Hepatic stellate cell (primary cell): Measurements from ENCODE around the gene SYCP3.

Experiments
- DNase-seq: peaks from one replicate; pipeline ENCODE4 v3.0.0; 2011; ENCODE audit warnings: low spot score

Gene SYCP3

DNA sequence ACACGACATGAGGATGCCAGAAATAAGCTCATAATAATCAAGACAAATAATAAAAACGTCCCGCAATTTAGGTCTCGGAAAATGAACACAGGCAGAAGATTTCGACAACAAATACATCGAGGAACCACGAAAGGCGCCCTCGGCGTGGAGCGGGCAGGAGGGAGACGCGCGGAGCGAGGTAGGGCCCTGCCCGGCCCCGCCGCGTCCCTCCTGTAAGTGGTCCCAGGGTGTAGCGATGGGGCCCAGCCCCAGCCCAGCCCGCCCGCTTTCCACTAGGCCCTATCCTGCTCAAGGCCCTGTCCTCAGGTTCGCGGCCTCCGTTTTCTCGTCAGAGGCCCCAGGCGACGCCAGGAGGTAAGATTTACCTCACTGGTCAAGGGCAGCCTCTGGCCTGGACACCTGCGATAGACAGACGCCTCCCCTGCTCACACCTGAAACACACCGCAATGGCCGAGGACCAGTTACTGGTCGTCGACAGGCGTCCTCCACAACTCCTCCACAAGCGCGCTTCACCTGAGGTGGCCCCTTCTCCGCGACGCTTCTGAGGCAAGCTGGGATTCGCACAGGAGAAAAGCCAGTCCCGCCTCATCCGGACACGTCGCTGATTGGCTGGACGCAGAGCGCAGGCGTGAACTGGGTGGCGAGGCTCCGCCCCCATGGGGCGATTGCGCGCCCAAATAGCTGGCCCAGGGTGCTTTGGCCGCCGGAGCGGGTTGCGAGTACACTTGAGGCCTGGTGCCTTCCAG lies at the start of gene SYCP3:
Gene SYCP3 (minus strand): TSS at position 543 of the 746 bp plus-strand sequence. CDS start 1,527 bp downstream, outside the sequence.
- DNase-seq = no peak

DNA sequence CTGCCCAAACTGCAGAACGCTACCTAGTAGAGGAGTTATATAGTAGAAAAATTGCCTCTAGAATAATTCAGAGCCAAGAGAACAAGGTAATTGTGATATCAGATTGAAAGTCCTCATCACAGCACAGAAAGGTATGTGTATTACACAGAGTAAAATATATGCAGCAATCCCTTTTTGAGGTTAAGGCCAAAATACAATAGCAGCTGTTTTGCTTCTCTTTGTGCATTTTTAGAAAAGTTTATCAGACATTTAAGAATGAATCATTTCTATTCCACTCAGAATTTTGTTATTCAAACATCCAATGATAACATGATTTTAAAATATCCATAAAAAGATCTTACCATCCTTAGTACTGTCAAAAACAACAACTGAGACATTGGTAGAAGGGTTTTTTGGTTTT lies 46.4 kb upstream of the SYCP3 start:
- DNase-seq = no peak

DNA sequence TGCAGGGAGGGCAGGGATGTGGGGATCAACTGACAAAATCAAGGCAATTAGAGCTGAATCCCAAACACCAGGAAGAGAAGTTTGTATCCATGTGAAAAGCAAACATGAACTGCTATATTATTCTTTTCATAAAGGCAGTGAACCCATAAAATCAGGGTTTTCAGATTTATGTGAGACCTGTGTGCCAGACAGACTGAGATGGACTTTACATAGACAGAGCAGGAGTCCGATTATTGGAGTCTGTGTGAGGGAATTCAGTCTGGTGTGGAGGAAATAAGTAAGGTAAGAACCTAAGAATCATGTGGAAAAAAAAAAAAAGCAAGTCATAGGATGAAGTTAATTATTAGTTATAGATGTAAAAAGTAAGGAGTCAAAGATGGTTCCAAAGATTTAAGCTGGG lies 45.1 kb upstream of the SYCP3 start:
- DNase-seq = no peak

DNA sequence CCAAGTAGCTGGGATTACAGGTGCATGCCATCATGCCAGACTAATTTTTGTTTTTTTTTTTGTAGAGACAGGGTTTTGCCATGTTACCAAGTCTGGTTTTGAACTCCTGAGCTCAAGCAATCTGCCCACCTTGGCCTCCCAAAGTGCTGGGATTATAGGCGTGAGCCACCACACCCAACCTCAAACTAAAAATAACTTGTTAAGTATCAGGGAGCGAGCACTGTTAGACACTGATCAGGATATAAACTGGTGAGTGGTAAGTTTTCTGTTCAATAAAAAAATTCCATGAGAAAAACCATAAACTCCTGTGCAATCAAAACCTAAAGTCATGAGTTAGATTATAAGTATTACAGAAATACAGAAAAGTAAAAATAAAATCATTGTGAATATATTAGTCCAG lies 44.6 kb upstream of the SYCP3 start:
- DNase-seq = no peak

DNA sequence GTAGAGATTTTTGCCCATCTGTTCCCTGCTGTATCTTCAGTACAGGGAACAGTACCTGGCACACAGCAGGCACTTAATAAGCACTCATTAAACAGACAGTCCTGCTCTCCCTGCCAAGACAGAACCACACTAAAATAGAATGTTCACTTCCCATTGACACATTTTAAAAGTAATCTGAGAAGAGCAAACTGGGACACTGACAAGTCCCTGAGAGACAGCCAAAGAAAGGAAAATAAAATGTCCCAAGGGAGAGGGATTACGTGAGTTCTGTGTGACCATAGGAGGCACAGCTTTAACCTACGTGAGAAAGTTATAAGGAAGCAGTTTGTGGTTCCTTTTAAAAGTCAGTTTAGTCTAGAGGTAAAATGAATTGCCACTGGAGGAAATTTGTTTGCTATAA lies 43.9 kb upstream of the SYCP3 start:
- no peak for DNase-seq

DNA sequence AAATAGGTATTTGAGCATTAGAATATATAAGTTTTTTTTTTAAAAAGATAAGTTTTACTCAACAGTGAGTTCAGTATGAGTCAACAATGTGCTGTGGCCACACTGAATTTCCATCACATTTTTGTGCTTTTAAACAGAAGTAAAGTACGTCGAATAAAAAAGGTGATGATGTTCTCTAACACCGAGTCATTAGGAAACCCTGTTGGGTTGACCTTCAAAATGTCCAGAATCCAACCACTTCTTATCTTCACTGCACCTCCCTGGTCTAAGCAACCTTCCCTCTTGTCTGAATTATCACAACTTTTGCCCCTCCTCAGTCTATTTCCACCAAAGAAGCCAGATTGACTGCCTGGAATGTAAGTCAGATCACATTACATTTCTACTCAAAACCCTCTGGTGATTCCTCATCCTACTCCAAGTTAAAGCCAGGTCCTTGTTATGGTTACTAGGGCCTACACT lies 43.0 kb upstream of the SYCP3 start:
- DNase-seq = no peak

DNA sequence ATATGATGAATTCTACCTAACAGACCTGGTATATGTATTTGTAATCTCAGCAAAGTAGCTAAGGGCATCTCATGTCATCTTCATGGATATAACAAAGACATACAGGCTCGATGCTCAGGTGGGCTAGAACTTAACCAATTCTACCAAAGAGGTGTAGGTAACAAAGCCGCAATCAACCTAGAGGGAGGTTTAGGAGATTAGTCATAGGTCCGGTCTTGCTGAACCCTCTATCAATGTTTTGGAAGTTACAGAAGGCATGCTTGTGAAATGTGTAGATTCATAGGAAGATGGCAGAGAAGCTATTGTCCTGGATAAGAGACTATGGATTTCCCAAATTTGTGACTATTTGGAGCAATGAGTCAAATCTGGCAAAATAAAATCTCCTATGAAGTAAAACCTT lies 42.6 kb upstream of the SYCP3 start:
- DNase-seq = no peak

DNA sequence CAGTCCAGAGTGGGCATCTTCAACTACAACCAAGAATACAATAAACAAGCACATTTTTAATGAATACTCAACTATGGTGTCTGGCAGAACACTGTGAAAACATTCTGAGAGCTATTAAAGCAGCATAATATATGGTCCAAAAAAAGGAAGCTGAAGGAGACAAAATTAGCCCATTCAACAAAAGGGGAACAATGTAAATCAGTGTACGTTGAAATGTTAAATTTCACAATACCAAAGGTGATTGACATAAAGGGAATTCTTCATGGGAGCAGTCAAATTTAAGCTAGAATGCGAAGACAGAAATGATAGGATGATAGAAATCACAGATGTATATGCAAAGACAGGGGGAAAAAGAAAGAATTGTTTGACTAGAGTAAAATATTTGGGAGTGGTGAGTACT lies 41.3 kb upstream of the SYCP3 start:
- no peak for DNase-seq

DNA sequence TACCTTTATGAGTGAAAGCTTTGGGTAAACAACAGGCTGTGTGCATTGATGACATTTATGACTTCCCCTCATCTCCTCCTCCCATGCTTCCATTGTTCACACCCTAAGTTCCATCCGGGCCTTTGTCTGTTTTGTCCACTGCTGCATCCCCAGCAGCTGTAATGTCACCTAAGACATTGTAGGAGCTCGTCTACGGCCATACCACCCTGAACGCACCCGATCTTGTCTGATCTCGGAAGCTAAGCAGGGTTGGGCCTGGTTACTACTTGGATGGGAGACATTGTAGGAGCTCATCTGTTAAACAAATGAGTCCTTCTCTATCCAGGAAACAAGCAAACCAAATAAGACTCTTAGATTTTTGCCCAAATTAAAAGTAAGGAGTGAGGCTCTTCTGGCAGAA lies 40.4 kb upstream of the SYCP3 start:
- DNase-seq = no peak

DNA sequence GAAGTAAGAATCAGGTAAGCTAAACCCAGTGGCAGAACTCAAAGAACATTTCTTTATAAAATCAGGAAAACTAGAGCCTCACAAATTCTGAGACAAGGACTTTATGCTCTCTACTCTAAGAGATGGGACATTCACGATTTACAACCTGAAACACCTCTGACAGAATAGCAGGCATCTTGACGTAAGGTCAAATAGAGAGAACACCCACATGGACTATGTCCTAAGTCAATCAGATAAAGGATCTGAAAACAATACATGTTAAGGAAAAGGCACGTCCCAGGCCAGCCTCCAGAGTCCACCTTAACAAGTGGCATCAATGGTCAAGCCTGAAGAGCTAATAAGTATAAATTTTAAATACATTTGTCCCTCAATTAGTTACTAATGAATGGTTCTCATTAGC lies 39.9 kb upstream of the SYCP3 start:
- no peak for DNase-seq

DNA sequence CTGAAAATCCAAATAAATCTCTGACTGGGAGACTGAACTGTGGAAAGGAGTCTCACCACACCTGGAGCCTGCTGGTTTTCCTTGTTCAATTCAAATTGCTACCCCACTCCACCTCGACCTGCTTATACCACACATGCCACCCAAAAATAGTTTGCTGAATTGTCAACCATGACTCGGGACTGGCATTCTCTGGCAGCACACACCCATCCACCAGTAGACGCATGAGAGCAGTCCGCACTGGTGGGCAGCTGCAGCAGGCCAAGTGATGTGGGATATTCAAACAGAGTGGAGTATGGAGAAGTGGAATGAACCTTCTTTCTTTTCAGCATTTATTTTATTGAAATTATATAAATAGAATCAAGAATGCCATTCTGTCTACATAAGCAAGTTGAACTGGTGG lies 38.7 kb upstream of the SYCP3 start:
- no peak for DNase-seq

DNA sequence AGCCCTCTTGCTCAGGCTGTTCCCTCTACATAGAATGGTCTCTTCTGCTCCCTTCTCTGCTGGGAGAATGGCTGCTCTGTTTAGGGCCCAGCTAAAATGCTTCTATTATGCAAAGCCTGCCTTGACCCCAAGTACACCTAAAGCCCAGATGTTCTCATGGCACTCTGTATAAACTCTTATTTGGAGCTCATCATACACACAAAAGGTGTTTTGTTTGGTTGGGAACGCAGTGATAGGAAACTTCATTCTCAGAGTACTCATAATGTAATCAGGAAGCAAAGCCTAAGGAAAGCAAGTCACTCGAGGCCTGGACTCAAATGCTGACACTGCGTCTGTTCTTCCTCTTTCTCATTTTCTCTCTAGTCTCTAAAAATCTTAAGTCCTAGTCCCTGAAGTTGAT lies 38.2 kb upstream of the SYCP3 start:
- no peak for DNase-seq

DNA sequence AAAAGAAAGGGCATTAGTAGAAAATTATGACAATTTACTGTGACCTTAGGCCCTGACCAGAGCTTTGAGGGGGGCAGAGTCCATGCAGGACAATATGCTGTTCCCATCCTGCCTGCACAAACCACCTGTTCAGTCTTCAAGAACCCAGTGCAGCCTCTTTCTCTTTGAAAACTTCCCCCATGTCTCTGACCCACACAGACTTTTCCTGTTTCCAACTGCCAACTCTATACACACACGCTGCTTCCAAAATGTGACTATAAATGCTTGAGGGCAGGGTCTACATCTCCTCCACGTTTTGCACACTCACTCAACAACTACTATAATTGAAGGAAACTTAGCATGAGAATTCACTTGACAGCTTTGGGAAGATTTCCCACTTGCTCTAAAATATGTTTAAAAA lies 36.6 kb upstream of the SYCP3 start:
- no peak for DNase-seq

DNA sequence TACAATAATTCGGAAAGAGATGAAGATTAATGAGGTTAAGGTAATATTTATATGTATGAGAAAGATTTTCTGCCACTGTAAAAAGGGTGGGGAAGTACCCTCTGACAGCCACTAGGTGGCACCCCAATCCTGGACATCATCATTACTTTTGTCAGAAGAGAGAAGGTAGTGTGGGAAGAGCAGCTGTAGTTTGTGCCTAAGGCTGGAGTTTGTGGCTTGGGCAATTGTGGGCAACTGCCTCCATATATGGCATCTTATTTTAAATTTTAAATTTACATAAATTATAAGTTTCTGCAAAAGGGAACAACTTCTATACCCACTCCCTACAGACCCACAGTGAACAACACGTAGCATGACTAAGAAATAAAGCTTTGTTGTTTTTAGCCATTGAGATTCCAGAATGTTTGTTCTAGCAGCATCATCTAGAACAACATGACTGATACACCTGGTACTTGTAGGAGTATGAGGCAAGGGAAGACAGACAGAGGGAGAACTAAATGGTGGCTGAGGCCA lies 34.4 kb upstream of the SYCP3 start:
- DNase-seq = peak; percentile 57

DNA sequence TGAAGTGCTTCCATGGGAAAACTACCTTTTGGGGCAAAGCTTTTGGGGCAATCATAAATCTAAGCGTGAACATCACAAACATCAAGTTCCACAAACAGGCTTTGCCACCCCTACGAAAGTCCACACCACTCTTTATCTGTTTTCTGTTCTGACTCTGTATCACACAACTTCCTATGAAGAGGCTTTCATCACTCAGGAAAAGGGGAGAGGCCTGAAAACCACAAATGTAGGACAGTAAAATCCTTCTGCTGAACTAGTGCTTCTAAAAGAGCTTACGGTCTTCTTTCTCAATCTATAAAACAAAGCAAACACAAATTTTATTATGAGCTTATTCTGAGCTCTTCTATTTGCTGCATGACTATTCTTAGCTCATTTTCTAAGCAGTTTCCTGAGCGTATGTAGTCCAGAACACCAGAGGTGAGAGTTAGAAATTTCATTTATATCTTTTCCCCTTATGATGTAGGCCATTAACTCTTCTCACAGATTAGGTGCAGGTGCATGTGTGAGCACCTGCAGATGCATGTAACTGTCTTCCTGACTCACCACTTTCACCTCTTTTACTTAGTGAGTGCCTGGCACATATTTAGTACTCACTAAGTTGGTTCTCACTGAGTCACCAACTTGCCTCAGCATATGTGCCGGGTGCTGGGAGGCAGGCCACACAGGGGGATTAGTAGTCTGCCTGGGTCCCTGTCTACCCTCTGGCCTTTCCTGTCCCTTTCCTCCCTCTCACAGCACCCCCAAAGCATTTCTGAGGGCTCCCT lies 32.9 kb upstream of the SYCP3 start:
- DNase-seq = no peak

DNA sequence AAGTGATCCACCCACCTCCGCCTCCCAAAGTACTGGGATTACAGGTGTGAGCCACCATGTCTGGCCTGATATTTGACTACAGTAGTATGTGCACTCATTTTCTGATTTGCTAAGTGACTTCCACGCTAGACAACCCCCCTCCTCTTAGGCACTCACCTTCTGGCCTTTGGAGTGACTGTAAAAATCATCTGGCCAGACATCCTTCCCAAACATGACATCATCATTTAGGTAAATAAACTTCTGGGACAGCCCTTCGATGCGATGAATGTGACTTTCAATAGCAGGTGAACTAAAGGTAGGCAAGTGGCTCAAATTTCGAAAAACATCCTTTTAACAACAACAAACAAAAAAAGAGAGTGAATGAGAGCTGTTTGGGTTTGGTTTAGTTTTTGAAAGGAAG lies 30.6 kb upstream of the SYCP3 start:
- no peak for DNase-seq

DNA sequence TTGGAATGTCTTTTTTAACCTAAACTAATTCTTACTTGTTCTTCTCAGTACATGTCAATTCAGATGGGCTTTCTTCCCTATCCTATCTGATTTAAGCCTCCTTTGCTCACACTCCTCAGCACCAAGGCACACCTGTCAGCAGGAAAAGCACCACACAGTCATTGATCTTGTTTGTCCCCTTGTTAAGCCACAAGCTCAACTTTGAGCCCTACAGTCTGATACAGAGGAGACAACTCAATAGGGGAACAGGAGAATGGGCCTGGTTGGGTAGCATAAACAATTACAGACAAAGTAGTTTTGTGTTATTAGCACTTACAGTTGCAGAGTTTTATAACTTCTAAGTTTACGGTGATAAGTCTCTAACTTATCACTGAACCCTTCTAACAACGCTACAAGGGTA lies 29.5 kb upstream of the SYCP3 start:
- no peak for DNase-seq

DNA sequence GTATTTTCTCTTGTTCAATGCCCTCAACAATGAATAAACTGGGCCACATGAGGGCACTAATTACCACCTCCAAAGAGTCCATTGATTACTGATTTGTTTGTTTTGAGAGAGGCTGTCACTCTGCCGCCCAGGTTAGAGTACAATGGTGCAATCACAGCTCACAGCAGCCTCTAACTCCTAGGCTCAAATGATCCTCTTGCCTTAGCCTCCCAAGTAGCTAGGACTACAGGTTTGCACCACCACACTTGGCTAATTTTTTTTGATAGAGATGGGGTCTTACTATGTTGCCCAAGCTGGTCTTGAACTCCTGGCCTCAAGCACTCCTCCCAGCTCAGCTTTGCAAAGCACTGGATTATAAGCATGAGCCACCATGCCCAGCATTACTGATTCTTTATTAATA lies 28.3 kb upstream of the SYCP3 start:
- DNase-seq = no peak

DNA sequence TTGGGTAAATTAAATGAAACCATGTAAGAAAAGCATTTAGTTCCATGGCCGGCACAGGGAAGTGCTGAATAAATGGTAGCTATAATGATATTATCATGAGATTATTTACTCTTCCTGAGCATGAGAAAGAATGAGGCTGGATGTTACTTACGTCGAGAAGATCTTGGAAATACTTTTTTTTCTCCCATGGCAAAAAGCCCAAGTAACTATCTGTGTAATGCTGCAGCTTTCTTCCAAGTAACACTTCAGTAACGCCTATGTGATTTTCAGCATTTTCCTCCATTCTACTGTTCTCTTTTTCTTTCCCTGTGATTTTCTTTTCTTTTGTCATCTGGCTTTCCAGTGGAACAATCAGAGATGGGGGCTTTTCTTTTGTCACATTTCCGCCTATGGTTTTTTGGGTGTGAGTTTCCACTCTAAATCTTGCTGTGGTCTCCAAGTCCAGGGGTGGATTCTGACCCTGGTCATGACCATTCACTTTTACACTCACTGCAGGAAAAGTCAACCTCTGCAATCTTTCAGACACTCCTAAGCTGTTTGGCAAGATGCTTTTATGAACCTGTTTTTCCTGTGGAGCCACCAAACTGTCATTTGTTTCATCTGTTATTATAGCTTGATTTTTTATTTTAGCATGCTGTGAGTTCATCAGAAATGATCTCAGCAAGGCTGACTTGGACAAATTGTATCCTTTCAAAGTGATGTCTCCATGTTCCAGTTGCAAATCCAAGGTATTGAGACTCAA lies 25.0 kb upstream of the SYCP3 start:
- DNase-seq = no peak

DNA sequence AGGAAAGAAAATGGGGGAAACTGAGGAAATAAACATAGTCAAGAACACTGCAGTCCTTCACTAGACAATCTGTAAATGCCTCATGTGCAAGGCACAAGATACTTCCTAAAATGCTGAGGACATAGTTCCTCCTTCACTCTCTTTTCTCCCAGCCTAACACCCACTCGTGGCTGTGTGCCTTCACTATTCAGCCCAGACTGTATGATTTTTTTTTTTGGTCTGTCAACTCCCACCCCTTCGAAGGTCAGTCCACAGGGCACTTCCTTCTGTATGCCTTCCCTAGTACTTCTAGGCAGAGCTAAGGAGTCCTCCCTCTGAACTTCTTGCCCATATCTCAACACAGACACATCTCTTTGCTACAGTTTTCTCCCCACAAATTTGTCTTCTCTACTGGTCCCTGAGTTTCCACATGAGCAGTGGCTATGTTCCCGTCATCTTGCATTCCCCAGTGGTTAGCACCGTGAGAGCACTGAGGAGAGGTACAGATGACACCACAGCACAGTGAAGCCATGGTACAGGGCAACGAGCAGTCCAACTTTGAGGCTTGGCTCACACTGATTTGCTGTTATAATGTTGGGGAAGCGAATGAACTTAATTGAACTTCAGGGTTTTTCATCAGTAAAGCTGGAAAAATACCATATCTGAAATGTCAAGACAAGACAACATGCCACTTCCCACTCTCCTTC lies 24.1 kb upstream of the SYCP3 start:
- DNase-seq = no peak

DNA sequence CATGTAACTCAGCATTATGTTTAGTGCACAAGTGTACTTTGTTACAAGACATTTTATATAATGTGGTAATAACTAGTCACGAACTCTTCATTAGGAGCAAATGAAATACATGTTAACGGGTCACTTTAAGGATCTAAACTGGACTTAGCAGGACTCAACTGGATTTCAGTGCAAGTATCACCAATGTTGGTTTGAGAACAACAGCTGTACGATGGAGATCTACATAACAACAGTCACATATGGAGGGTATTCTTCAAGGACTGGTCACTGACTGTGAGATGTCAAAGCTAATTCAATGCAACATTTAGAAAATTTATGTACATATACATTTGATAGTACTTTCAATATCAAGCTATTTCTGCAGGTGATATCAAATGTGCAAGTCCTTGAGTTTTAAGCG lies 22.5 kb upstream of the SYCP3 start:
- DNase-seq = no peak

DNA sequence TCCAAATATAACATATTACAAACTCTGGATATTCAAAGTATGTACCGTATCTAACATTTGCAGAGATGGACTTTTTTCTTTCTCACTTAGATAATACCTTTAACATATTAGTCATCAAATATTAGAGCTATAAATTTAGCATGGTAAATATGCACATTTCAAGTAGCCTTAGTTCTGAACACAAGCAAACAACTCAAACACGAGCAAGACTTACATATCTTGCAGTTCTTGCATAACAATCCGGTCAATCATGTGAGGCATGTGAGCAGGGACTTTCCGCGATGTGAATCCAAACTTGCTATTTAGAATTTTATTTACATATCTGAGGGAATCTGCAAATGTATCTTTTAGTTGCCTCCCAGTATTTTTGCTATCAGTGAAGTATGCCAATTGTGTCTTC lies 22.1 kb upstream of the SYCP3 start:
- DNase-seq = no peak
